HPDE6-E6E7 (cell line): ENCODE data around the gene SLC25A43.

ENCODE experiments used
- DNase-seq: peaks from one replicate; pipeline ENCODE4 v3.0.0; 2011; ENCODE audit warnings: missing footprints; ENCODE audit errors: extremely low spot score

SLC25A43 gene

GRCh38 chrX:119497185-119497584 lies 98.0 kb downstream of the SLC25A43 start:
- DNase-seq = no peak

GRCh38 chrX:119500061-119500800 lies 101.1 kb downstream of the SLC25A43 start:
- DNase-seq = no peak

DNA sequence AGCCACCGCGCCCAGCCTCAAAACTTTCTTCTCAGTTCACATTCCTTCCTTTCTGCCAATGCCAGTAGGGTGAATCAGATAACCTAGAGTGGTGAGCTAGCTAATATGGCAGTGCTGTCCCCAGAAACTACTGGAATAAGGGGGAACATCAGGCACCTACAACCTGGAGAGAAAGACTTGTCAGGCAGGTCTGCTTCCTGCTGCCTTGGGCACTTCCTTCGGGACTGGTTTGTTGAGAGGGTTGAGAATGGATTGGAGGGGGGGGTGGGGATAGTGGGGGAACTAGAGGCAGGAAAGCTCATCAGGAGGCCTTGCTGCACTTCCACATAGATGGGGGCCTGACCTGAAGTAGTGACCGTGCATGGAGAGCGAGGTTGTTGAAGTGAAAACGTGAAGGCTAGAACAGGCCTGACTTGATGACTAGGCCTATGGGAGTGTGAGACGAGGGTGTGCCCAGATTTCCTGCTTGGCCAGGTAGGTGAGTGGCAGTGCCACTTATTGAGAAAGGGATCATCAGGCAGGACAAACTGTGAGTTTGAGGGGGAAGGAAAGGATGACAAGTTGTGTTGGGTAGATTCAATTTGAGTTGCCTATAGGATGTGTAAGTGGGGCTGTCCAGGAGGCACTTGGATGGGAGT lies 102.5 kb downstream of the SLC25A43 start:
- no peak for DNase-seq

GRCh38 chrX:119502727-119503483 lies 103.8 kb downstream of the SLC25A43 start:
- DNase-seq = no peak

DNA sequence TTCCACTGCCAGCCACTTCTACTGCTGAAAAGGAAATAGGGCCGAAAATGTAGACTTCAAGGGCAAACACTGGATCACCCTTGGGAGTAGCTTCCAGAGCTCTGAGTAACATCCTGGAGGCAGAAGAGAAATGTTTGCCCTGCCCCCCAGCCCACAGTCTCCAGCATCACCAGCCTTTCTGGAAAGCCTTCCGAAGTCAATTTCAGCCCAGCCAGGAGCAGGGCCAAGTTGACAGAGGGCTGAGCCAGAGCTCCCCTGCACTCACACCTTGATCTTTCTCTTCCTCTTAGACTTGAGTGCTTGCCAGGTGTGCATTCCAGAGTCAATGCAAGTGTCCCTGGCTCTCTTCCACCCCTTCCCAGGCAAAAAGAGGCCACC lies 104.3 kb downstream of the SLC25A43 start:
- no peak for DNase-seq
